K562 (cell line): ENCODE results near the gene TRNAU1AP. TPM values are rescaled to one million over a fixed set of nuclear protein-coding genes. Genes with fewer than 3 reads are reported as not detected.

ENCODE experiments used
- BHLHE40 ChIP-seq: IDR thresholded peaks from 2 replicates; pipeline ENCODE4 v1.6.1; 2011; ENCODE audit warnings: low read length, improper control_type of control experiment
- BRD4 ChIP-seq: fragments of 200-600 bp; sonication (generic); IDR thresholded peaks from 2 replicates; pipeline ENCODE4 v1.6.1; 2017; ENCODE audit warnings: inconsistent platforms
- EWSR1 ChIP-seq: fragments of 450-650 bp; IDR thresholded peaks from 2 replicates; pipeline ENCODE4 v1.6.1; 2018; ENCODE audit warnings: borderline replicate concordance, mild to moderate bottlenecking, low read depth, moderate library complexity; ENCODE audit not compliant: partially characterized antibody
- FOXK1 ChIP-seq: sonication (generic); formaldehyde crosslinking; IDR thresholded peaks from 2 replicates; pipeline ENCODE4 v1.8.0; 2022; ENCODE audit warnings: missing genetic modification reagents, mild to moderate bottlenecking, borderline replicate concordance
- FUS ChIP-seq: fragments of 200-400 bp; formaldehyde crosslinking; optimal IDR thresholded peaks from 2 replicates; pipeline ENCODE3; 2017; ENCODE audit warnings: low read depth, low read length
- KDM4B ChIP-seq, 2 experiments: fragments of 450-650 bp in 1 of 2; sonication (generic) in 1 of 2; IDR thresholded peaks; 2 replicates each; pipeline ENCODE4 v1.6.1; 2016 to 2017; ENCODE audit warnings: borderline replicate concordance in 2 of 2, antibody characterized with exemption in 1 of 2, low read depth in 1 of 2, mild to moderate bottlenecking in 1 of 2
- KDM5B ChIP-seq: fragments of 200-600 bp; sonication (generic); IDR thresholded peaks from 2 replicates; pipeline ENCODE4 v1.6.1; 2012; ENCODE audit warnings: low read depth, mild to moderate bottlenecking, moderate library complexity, low read length, control low read depth, inconsistent platforms; ENCODE audit not compliant: insufficient replicate concordance
- MAZ ChIP-seq, 2 experiments: fragments of 450-650 bp in 1 of 2; sonication (generic) in 1 of 2; formaldehyde crosslinking; IDR thresholded peaks in 1 of 2; conservative IDR thresholded peaks in 1 of 2; 2 replicates each; pipeline versions ENCODE4 v1.4.0 to v1.5.0; 2020; ENCODE audit warnings: mild to moderate bottlenecking in 1 of 2, missing genetic modification reagents in 1 of 2
- NR4A1 ChIP-seq, 2 experiments: fragments of 250-450 bp in 1 of 2; fragments of 450-650 bp in 1 of 2; sonication (Bioruptor Pico) in 1 of 2; IDR thresholded peaks; 2 replicates each; pipeline versions ENCODE4 v1.4.0 to v1.6.1; 2016 to 2020; ENCODE audit warnings: mild to moderate bottlenecking in 2 of 2, missing compliant biosample characterization in 1 of 2, missing genetic modification characterization in 1 of 2, moderate library complexity in 1 of 2
- PML ChIP-seq: IDR thresholded peaks from 2 replicates; pipeline ENCODE4 v1.6.1; 2012; ENCODE audit warnings: low read length, inconsistent platforms
- PREB ChIP-seq: sonication (generic); formaldehyde crosslinking; IDR thresholded peaks from 2 replicates; pipeline ENCODE4 v1.8.1; 2023; ENCODE audit warnings: mild to moderate bottlenecking, missing genetic modification reagents
- RBBP5 ChIP-seq: fragments of 200-600 bp; sonication (generic); IDR thresholded peaks from 2 replicates; pipeline ENCODE4 v1.6.1; 2012; ENCODE audit warnings: borderline replicate concordance, mild to moderate bottlenecking, low read length, control low read depth, inconsistent platforms; ENCODE audit not compliant: insufficient read depth, poor library complexity, severe bottlenecking
- RBM34 ChIP-seq: fragments of 200-400 bp; formaldehyde crosslinking; IDR thresholded peaks from 2 replicates; pipeline ENCODE4 v1.6.1; 2018; ENCODE audit warnings: low read length, borderline replicate concordance; ENCODE audit not compliant: insufficient read depth
- SMAD2 ChIP-seq: fragments of 150-350 bp; IDR thresholded peaks from 2 replicates; pipeline ENCODE4 v1.6.1; 2014; ENCODE audit warnings: low read depth, mild to moderate bottlenecking, low read length
- SMARCC2 ChIP-seq: fragments of 450-650 bp; IDR thresholded peaks from 2 replicates; pipeline ENCODE4 v1.6.1; 2017; ENCODE audit warnings: antibody characterized with exemption, moderate library complexity, mild to moderate bottlenecking, low read depth
- TARDBP ChIP-seq: fragments of 450-650 bp; IDR thresholded peaks from 2 replicates; pipeline ENCODE4 v1.6.1; 2016
- ZKSCAN1 ChIP-seq: fragments of 150-350 bp; IDR thresholded peaks from 2 replicates; pipeline ENCODE4 v1.6.1; 2016; ENCODE audit warnings: low read depth, low read length
- ZNF511 ChIP-seq: sonication (generic); formaldehyde crosslinking; IDR thresholded peaks from 2 replicates; pipeline ENCODE4 v1.8.0; 2022; ENCODE audit warnings: mild to moderate bottlenecking, missing genetic modification reagents
- ZNF592 ChIP-seq: fragments of 450-650 bp; IDR thresholded peaks from 2 replicates; pipeline ENCODE4 v1.6.1; 2017; ENCODE audit warnings: antibody characterized with exemption, mild to moderate bottlenecking
- polyA plus RNA-seq, 8 experiments: library from polyadenylated mRNA; depleted of rRNA in 4 of 8; stranded (reverse) in 5 of 8; unstranded in 3 of 8; fragments of >200 nt; fragmentation: Nextera tagmentation in 2 of 8; fragmentation: Illumina TruSeq in 1 of 8; extraction: Ambion mirVana in 2 of 8; extraction: Trizol in 1 of 8; gene quantifications; 2 replicates each; pipeline versions ENCODE4 v1.2.1 to v1.2.3, GENCODE V29; 2011 to 2014; ENCODE audit warnings: inconsistent platforms in 1 of 8, missing spikeins in 1 of 8
- total RNA-seq, 7 experiments: library from RNA; depleted of rRNA in 6 of 7; stranded (reverse); fragments of >200 nt in 6 of 7; fragmentation: Illumina TruSeq in 2 of 7; extraction: Trizol in 2 of 7; gene quantifications; 2 replicates each; pipeline versions ENCODE4 v1.2.1 to v1.2.3, GENCODE V29; 2011 to 2021; ENCODE audit warnings: low replicate concordance in 1 of 7

The TRNAU1AP gene
- total and polyA plus RNA-seq, 9 of the 15 experiments (the other 6 are each of a cell fraction or from before 2014, with no cell fraction given), result 34.9 to 110 (median 46.3) TPM

GRCh38 chr1:28518000-28518744 lies 34.7 kb upstream of the TRNAU1AP start (continued):
- TF ChIP-seq FUS (peak; percentile 97), RBBP5 (peak; percentile 76), RBM34 (0 out of 2 replicates have a peak, but pooled peaks have one; percentile 74), ZKSCAN1 (peak; percentile 58), BRD4 (no peak), ZNF592 (peak; percentile 51), PREB (CRISPR knock-in tag) (no peak; the same call in 1 of the 2 replicates), ZNF511 (CRISPR knock-in tag) (0 out of 2 replicates have a peak, but pooled peaks have one; percentile 71), KDM4B (IDR thresholded peaks at IDR 0.05; ENCODE audit: borderline replicate concordance in 2 of 2, low read depth in 1 of 2) (no peak; a peak in 1 of 4 replicates), SMAD2 (no peak), PML (0 out of 2 replicates have a peak, but pooled peaks have one; percentile 46), FOXK1 (CRISPR knock-in tag) (no peak), EWSR1 (no peak), BHLHE40 (no peak), NR4A1 (CRISPR knock-in tag; IDR thresholded peaks at IDR 0.05) (peak; percentile 73; the same call in 1 of the 2 replicates), NR4A1 (tag; IDR thresholded peaks at IDR 0.05) (no peak), KDM5B (peak; percentile 58), SMARCC2 (no peak), TARDBP (peak; percentile 69; the same call in 1 of the 2 replicates), MAZ (CRISPR knock-in tag; conservative IDR thresholded peaks at IDR 0.05 in 1 of 2, IDR thresholded peaks at IDR 0.05 in 1 of 2) (peak; percentile 86 to 88)
